GM12864 (cell line): ENCODE results near the gene ERLEC1.

Experiments used
- DNase-seq: peaks from one replicate; pipeline ENCODE4 v3.0.0-alpha.2; 2011; ENCODE audit warnings: low read depth
- H3K4me3 ChIP-seq: 2 replicates; pipeline ENCODE4 v1.5.1; 2011; ENCODE audit warnings: mild to moderate bottlenecking, low read depth, low read length, control low read depth
- TF ChIP-seq, protein P1 (sequence below): IDR thresholded peaks from 2 replicates; pipeline ENCODE4 v1.5.1; 2011; ENCODE audit warnings: low read depth, mild to moderate bottlenecking, moderate library complexity, low read length, control low read depth, inconsistent platforms; ENCODE audit errors: missing control alignments

ERLEC1 gene

DNA sequence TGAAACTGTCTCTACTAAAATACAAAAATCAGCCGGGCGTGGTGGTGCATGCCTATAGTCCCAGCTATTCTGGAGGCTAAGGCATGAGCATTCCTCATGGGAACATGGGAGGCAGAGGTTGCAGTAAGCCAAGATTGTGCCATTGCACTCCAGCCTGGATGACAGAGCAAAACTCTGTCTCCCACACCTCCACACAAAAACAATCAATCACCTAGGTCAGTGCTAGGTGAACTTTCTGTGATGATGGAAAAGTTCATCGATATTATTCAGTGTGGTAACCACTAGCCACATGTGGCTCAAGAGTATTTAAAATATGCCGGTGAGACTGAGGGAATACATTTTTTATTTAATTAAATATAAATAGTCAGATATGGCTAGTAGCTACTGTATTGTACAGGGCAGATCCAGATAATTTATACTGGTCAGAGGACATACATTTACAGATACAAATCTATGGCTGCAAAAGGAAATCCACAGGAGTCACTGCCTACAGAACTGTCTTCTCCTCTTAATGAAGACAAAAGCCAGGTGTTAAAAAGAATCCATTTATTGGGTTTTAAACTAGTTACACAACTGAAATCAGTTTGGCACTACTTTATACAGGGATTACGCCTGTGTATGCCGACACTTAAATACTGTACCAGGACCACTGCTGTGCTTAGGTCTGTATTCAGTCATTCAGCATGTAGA is 76.8 kb downstream of the ERLEC1 start:
- TF ChIP-seq, protein P1, sequence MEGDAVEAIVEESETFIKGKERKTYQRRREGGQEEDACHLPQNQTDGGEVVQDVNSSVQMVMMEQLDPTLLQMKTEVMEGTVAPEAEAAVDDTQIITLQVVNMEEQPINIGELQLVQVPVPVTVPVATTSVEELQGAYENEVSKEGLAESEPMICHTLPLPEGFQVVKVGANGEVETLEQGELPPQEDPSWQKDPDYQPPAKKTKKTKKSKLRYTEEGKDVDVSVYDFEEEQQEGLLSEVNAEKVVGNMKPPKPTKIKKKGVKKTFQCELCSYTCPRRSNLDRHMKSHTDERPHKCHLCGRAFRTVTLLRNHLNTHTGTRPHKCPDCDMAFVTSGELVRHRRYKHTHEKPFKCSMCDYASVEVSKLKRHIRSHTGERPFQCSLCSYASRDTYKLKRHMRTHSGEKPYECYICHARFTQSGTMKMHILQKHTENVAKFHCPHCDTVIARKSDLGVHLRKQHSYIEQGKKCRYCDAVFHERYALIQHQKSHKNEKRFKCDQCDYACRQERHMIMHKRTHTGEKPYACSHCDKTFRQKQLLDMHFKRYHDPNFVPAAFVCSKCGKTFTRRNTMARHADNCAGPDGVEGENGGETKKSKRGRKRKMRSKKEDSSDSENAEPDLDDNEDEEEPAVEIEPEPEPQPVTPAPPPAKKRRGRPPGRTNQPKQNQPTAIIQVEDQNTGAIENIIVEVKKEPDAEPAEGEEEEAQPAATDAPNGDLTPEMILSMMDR = no peak
- no peak overlapping the region for H3K4me3 ChIP-seq
- no peak for DNase-seq

DNA sequence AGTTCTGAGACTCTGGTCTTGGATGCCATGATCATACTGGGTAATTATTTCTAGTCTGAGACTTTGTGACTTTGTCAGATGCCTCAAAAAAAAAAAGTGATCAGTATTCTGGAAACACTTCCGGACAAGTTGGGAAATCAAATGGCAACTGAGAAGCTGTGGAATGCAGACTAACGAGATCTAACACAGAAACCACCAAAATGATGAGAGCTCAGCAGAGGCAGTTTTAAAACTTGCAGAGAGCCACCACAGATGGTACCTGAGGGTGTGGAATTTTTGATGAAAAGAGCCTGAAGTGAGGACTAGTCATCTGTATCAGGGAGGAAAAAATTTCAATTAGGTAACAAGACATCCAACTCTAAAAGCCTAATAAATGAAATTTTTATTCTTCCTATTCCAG is 78.4 kb downstream of the ERLEC1 start:
- DNase-seq = no peak
- H3K4me3 ChIP-seq = no peak overlapping the region
- TF ChIP-seq, protein P1 = no peak

DNA sequence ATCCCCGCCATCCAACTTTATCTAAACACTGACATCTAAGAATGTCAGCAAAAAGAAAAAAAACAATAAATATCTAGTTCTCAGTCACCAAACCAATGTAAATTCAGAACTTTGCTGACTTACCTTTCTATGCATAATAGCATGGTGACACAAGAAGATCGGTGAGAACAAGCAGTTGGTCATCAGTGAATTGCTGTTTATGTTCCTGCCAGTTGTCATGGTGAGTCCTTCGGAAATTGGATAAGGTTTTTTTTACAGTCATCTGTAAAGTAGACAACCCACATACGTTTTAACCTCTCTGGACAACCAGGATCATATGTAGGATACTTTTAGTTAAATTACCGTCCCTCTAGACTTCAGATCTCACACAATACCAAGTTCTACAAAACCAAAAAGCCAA is 79.1 kb downstream of the ERLEC1 start:
- no peak for DNase-seq
- TF ChIP-seq, protein P1 = no peak

DNA sequence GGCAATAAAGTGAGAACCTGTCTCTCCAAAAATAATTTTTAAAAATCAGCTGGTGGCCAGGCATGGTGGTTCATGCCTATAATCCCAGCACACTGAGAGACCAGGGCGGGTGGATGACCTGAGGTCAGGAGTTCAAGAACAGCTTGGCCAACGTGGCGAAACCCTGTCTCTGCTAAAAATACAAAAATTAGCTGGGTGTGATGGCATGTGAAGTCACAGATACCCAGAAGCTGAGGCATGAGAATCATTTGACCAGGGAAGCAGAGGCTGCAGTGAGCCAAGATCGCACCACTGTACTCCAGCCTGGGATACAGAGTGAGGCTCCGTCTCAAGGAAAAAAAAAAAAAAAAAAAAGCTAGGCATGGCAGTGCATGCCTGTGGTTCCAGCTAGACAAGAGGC is 80.3 kb downstream of the ERLEC1 start:
- no peak overlapping the region for H3K4me3 ChIP-seq
- TF ChIP-seq, protein P1 = no peak
- no peak for DNase-seq

More for the DNA sequence above, 79.1 kb downstream of the ERLEC1 start:
- no peak overlapping the region for H3K4me3 ChIP-seq

DNA sequence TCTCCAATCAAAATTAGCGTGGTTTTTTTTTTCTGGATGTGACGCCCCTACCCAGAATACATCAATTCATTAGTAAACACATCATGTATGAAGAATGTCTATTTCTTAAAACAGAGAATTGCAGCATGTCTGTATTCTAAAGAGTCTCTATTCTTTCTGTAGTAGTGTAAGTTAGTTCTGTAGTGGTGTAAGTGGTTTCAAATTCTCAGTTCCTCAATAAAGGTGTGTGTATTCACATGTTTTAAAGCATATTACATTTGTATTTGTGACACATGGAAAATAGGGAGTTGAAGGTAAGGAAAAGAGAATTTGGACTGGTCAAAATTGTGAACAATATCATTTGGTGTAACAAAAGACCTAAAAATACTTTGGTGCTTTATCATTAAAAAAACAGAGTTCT is 80.9 kb downstream of the ERLEC1 start:
- TF ChIP-seq, protein P1 = no peak
- H3K4me3 ChIP-seq = no peak overlapping the region
- no peak for DNase-seq
